ENCODE measurements around the gene ATG16L1. TPM values are rescaled to one million over a fixed set of nuclear protein-coding genes. Genes with fewer than 3 reads are reported as not detected.

The ATG16L1 gene
- total RNA-seq, 1 donor from 2014 or later, result 20.9 TPM

DNA sequence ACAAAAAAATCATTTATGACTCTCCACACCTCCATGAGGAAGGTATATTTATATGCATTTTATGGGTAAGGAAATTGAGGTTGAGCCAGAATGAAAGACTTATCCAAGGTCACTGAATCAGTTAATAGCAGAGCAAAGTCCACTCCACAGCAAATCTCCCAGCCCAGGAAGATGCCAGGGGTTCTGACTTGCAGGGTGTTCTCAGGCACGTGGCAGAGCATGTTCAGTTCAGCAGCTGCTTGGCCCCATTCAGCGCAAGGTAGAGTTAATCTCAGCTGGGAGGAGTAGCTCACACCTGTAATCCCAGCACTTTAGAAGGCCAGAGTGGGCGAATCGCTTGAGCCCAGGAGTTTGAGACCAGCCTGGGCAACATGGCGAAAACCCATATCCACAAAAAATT lies 85.1 kb downstream of the ATG16L1 start:
- TF ChIP-seq, protein P1, sequence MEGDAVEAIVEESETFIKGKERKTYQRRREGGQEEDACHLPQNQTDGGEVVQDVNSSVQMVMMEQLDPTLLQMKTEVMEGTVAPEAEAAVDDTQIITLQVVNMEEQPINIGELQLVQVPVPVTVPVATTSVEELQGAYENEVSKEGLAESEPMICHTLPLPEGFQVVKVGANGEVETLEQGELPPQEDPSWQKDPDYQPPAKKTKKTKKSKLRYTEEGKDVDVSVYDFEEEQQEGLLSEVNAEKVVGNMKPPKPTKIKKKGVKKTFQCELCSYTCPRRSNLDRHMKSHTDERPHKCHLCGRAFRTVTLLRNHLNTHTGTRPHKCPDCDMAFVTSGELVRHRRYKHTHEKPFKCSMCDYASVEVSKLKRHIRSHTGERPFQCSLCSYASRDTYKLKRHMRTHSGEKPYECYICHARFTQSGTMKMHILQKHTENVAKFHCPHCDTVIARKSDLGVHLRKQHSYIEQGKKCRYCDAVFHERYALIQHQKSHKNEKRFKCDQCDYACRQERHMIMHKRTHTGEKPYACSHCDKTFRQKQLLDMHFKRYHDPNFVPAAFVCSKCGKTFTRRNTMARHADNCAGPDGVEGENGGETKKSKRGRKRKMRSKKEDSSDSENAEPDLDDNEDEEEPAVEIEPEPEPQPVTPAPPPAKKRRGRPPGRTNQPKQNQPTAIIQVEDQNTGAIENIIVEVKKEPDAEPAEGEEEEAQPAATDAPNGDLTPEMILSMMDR (IDR thresholded peaks at IDR 0.05), result no peak
- Mint-ChIP-seq H3K4me1 (ENCODE audit: unreplicated experiment) (no peaks in the 10 kb centered on the region), H3K36me3 (ENCODE audit: unreplicated experiment) (no peaks in the 10 kb centered on the region), H3K27ac (ENCODE audit: unreplicated experiment) (no peak overlapping the region), H3K9me3 (ENCODE audit: unreplicated experiment) (no peaks in the 10 kb centered on the region), H3K4me3 (ENCODE audit: unreplicated experiment) (no peak overlapping the region), H3K27me3 (ENCODE audit: unreplicated experiment) (peaks cover 5% of the 10 kb centered on the region)
- no peak for DNase-seq (ENCODE audit: extremely low spot score, unreplicated experiment)

DNA sequence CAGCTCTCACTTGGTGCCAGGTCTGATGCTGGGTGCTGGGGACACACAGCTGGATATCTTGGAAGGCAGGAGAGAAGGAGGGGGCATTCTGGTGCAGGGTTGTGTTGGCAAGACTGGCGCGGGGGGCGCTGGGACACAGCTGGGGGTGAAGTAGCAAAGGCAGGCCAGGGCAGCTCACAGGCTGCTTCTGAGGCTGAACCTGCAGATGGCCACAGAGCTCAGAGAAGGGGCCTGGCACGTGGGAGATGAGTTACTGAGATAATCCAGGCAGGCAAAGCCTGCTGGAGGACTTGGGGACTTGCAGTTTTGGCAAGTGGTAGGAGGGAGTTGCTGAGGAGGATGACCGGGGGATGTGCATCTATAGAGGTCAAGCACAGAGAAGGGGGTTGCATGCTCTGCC lies 86.6 kb downstream of the ATG16L1 start:
- H3K27me3 Mint-ChIP-seq (ENCODE audit: unreplicated experiment), result peaks cover 5% of the 10 kb centered on the region
- H3K4me1 Mint-ChIP-seq (ENCODE audit: unreplicated experiment), result no peaks in the 10 kb centered on the region
- H3K27ac Mint-ChIP-seq (ENCODE audit: unreplicated experiment), result no peak overlapping the region
- no peaks in the 10 kb centered on the region for H3K36me3 Mint-ChIP-seq (ENCODE audit: unreplicated experiment)
- no peak for DNase-seq (ENCODE audit: extremely low spot score, unreplicated experiment)
- H3K4me3 Mint-ChIP-seq (ENCODE audit: unreplicated experiment), result no peak overlapping the region
- TF ChIP-seq, protein P1 (IDR thresholded peaks at IDR 0.05), result no peak
- H3K9me3 Mint-ChIP-seq (ENCODE audit: unreplicated experiment), result no peaks in the 10 kb centered on the region

DNA sequence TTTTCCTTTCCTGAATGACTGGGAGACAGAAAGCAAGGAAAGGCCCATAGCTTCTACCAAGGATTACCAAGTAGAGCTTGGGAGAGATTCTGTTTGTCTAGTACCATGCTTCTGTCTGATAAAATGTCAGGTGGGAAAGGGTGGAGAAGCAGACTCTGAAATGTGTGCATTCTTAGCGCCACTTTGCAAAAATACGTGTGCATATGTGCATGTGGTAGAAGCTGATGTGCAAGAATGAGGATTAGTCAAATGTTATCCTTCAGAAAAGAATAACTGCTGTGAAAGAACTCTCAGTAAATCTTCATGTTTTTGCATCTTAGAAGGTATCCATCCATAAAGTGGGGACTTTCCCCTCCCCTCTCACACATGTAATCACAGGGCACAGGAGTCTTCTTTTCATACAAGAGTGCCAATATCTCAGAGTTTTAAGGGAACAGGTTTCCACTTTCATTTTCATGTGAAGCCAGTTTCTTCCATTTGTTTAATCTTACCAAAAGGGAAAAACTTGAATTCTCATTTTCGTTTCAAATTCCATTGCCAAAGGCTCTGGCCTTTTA lies 87.4 kb downstream of the ATG16L1 start:
- no peaks in the 10 kb centered on the region for H3K9me3 Mint-ChIP-seq (ENCODE audit: unreplicated experiment)
- H3K27ac Mint-ChIP-seq (ENCODE audit: unreplicated experiment), result no peak overlapping the region
- no peak overlapping the region for H3K4me3 Mint-ChIP-seq (ENCODE audit: unreplicated experiment)
- no peaks in the 10 kb centered on the region for H3K4me1 Mint-ChIP-seq (ENCODE audit: unreplicated experiment)
- H3K27me3 Mint-ChIP-seq (ENCODE audit: unreplicated experiment), result peaks cover 5% of the 10 kb centered on the region
- TF ChIP-seq, protein P1 (IDR thresholded peaks at IDR 0.05), result no peak
- no peak for DNase-seq (ENCODE audit: extremely low spot score, unreplicated experiment)
- no peaks in the 10 kb centered on the region for H3K36me3 Mint-ChIP-seq (ENCODE audit: unreplicated experiment)

DNA sequence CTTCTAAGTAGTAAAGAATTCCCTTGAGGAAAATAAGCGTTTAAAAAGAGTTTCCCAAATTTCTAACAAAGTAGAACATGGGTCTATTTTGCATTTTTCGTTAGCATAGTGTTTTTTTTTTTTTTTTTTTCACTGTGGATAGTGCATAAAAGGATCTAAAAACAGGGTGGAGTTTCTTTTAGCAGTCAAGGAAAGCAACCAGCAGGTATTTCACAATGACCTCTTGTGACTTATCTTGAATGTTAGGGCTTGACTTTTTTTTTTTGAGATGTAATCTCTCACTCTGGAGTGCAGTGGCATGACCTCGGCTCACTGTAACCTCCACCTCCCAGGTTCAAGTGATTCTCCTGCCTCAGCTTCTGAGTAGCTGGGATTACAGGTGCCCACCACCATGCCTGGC lies 88.0 kb downstream of the ATG16L1 start:
- no peak for DNase-seq (ENCODE audit: extremely low spot score, unreplicated experiment)
- no peaks in the 10 kb centered on the region for H3K36me3 Mint-ChIP-seq (ENCODE audit: unreplicated experiment)
- TF ChIP-seq, protein P1 (IDR thresholded peaks at IDR 0.05), result no peak
- no peak overlapping the region for H3K27ac Mint-ChIP-seq (ENCODE audit: unreplicated experiment)
- H3K4me1 Mint-ChIP-seq (ENCODE audit: unreplicated experiment), result no peaks in the 10 kb centered on the region
- H3K4me3 Mint-ChIP-seq (ENCODE audit: unreplicated experiment), result no peak overlapping the region
- no peaks in the 10 kb centered on the region for H3K9me3 Mint-ChIP-seq (ENCODE audit: unreplicated experiment)
- peaks cover 5% of the 10 kb centered on the region for H3K27me3 Mint-ChIP-seq (ENCODE audit: unreplicated experiment)

DNA sequence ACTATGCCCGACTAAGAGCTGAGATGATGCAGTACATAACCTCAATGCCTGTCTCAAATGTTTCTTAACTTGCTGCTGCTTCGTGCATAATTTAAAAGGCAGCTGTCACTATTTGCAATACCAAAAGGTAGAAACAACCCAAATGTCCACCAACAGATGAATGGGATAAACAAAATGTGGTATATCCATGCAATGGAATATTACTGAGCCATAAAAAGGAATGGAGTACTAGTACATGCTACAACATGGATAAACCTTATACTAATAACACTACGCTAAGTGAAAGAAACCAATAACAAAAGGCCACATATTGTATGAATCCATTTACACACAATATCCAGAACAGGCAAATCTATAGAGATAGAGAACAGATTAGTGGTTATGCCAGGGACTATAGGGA lies 89.8 kb downstream of the ATG16L1 start:
- H3K4me3 Mint-ChIP-seq (ENCODE audit: unreplicated experiment), result no peak overlapping the region
- H3K9me3 Mint-ChIP-seq (ENCODE audit: unreplicated experiment), result no peaks in the 10 kb centered on the region
- H3K27me3 Mint-ChIP-seq (ENCODE audit: unreplicated experiment), result peaks cover 5% of the 10 kb centered on the region
- no peaks in the 10 kb centered on the region for H3K4me1 Mint-ChIP-seq (ENCODE audit: unreplicated experiment)
- TF ChIP-seq, protein P1 (IDR thresholded peaks at IDR 0.05), result no peak
- no peaks in the 10 kb centered on the region for H3K36me3 Mint-ChIP-seq (ENCODE audit: unreplicated experiment)
- H3K27ac Mint-ChIP-seq (ENCODE audit: unreplicated experiment), result no peak overlapping the region
- no peak for DNase-seq (ENCODE audit: extremely low spot score, unreplicated experiment)
